ENCODE data around the gene TOM1L1.

TOM1L1 gene

DNA sequence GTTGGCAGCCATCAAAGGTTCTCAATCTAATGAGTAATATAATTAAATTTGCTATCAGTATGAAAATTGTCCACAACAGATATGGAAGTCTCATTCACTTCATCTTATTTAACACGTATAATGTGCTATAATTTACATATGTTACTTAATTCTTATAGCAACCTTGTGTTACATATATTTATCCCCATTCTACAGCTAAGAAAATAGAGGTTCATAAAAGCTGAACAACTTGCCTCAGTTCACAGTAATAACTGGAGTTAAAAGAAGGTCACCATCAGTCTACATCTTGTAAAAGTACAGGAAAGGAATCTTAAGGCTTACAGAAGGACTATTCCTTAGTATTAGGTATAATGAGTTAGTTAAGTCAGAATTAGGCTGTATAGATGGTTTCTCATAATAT is 95.8 kb downstream of the TOM1L1 start:
- FAIRE-seq: no peak

DNA sequence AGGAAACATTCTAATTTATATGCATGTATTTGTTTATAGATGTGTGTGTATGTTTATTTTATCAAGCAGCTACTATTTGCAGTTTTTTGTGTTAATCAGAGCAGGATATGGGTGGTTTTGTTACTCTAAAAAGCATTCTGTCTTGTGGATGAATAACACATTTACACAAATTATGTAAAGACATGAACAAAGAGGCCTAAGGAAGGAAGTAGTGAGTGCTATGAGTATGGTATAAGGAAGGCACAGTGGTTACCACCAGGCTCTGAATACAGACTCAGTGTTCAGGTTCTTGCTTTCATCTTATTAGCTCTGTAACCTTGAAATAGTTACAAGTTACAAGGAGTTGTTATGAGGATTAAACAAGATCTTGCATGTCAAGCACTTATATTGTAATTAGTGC is 101.8 kb downstream of the TOM1L1 start:
- FAIRE-seq: no peak

DNA sequence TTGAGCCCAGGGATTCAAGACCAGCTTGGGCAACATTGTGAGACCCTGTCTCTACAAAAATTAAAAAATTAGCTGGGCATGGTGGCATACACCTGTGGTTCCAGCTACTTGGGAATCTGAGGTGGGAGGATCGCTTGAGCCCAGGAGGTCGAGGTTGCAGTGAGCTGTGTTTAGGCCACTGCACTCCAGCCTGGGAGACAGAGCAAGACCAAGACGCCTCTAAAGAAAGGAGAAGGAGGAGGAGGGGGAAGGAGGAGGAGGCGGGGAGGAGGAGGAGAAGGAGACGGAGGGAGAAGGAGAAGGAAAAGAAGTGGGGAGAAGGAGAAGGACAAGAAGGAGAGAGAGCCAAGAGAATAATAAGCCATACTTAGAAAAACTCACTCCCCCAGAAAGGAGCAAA is 103.8 kb downstream of the TOM1L1 start:
- no peak for FAIRE-seq

DNA sequence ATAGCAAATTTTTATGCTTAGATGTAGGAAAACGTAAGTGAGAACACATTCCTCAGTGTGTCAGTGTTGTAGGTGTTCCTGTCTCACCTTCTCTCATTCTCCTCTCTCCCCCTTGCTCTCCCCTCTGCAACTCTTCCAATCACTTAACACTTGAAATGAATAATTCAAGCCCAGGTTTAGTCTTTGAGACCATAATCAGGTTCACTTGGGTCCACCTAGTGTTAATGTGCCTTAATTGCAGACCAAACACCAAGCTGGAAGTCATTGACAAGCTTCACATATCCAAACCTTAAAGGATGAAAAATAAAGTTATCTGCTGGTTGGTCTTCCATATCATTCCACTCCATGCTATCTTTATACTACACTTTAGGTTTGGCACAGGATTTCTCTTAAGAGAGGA is 104.9 kb downstream of the TOM1L1 start:
- no peak for FAIRE-seq

All from A204.1 (cell line).